OCI-LY3 (cell line): Measurements from ENCODE around the gene ADCY7.

Source experiments
- H2AFZ ChIP-seq: fragments of 200-600, 300-600 bp; shearing (Covaris generic); 2 replicates; pipeline ENCODE4 v1.6.0; 2014; ENCODE audit warnings: antibody characterized with exemption, low read depth, low read length
- H3K27ac ChIP-seq: fragments of 200-600, 300-600 bp; sonication (generic); 2 replicates; pipeline ENCODE4 v1.5.1; 2014; ENCODE audit warnings: mild to moderate bottlenecking, low read length, moderate library complexity, mixed read lengths
- H3K27me3 ChIP-seq: fragments of 200-600, 300-600 bp; sonication (generic); 2 replicates; pipeline ENCODE4 v1.6.1; 2014; ENCODE audit warnings: low read depth, low read length, mixed read lengths
- H3K36me3 ChIP-seq: fragments of 200-600, 300-600 bp; sonication (generic); replicated peaks from 2 replicates; pipeline ENCODE3; 2014; ENCODE audit warnings: low read depth, low read length, mixed read lengths
- H3K4me1 ChIP-seq: fragments of 300-600, 200-600 bp; sonication (generic); 2 replicates; pipeline ENCODE4 v1.6.1; 2014; ENCODE audit warnings: low read length, mixed read lengths
- H3K4me2 ChIP-seq: fragments of 200-600, 300-600 bp; sonication (generic); 2 replicates; pipeline ENCODE4 v1.6.1; 2014; ENCODE audit warnings: low read length, mixed read lengths
- H3K4me3 ChIP-seq: fragments of 300-600, 200-600 bp; sonication (generic); 2 replicates; pipeline ENCODE4 v1.5.1; 2014; ENCODE audit warnings: antibody characterized with exemption, mild to moderate bottlenecking, low read length, moderate library complexity
- H3K79me2 ChIP-seq: fragments of 300-600, 200-600 bp; shearing (Covaris generic); 2 replicates; pipeline ENCODE4 v1.6.1; 2014; ENCODE audit warnings: mild to moderate bottlenecking, low read length, mixed read lengths
- H3K9ac ChIP-seq: fragments of 300-600, 200-600 bp; shearing (Covaris generic); 2 replicates; pipeline ENCODE4 v1.6.0; 2014; ENCODE audit warnings: mild to moderate bottlenecking, low read length, moderate library complexity
- H3K9me3 ChIP-seq: fragments of 200-600, 300-600 bp; shearing (Covaris generic); 2 replicates; pipeline ENCODE4 v1.6.1; 2014; ENCODE audit warnings: low read length, mixed read lengths; ENCODE audit not compliant: insufficient read depth
- H4K20me1 ChIP-seq: fragments of 200-600, 300-600 bp; sonication (generic); 2 replicates; pipeline ENCODE4 v1.6.1; 2016; ENCODE audit warnings: low read length, mixed read lengths; ENCODE audit not compliant: insufficient read depth
- CTCF ChIP-seq: fragments of 200-600, 300-600 bp; sonication (generic); IDR thresholded peaks from 2 replicates; pipeline ENCODE4 v1.5.1; 2014; ENCODE audit warnings: antibody characterized with exemption, low read length, low read depth
- EZH2phosphoT487 ChIP-seq: fragments of 200-600 bp; shearing (Covaris generic); IDR thresholded peaks from 2 replicates; pipeline ENCODE4 v1.6.1; 2018; ENCODE audit warnings: antibody characterized with exemption, mixed run types, low read depth

ADCY7 gene

GRCh38 chr16:50266337-50267091 is at the start of gene ADCY7:
Gene ADCY7, plus strand, starts transcription at chr16:50266551. Its CDS starts 21,629 bp downstream, at chr16:50288180.
- Histone ChIP-seq H2AFZ (peak within 1 kb of the TSS; percentile 85), H3K4me2 (peak within 1 kb of the TSS; percentile 98), H3K79me2 (no peaks in the 10 kb centered on the region), H3K27me3 (no peaks in the 10 kb centered on the region), H3K9me3 (no peaks in the 10 kb centered on the region), H3K36me3 (no peaks in the 10 kb centered on the region), H3K9ac (peak within 1 kb of the TSS; percentile 77), H4K20me1 (no peaks in the 10 kb centered on the region), H3K27ac (no peak within 1 kb of the TSS), H3K4me3 (peak within 1 kb of the TSS; percentile 84), H3K4me1 (peaks cover 32% of the 10 kb centered on the region)
- TF ChIP-seq EZH2phosphoT487: no peak
- no peak for TF ChIP-seq CTCF

GRCh38 chr16:50219402-50219975 is 46.9 kb upstream of the ADCY7 start:
- Histone ChIP-seq H2AFZ (no peak overlapping the region), H3K9me3 (no peaks in the 10 kb centered on the region), H3K36me3 (peaks cover 13% of the 10 kb centered on the region), H3K4me3 (no peak overlapping the region), H3K79me2 (no peaks in the 10 kb centered on the region), H3K27ac (no peak overlapping the region), H3K4me1 (no peaks in the 10 kb centered on the region), H4K20me1 (no peaks in the 10 kb centered on the region), H3K4me2 (no peak overlapping the region), H3K9ac (no peak overlapping the region), H3K27me3 (no peaks in the 10 kb centered on the region)
- no peak for TF ChIP-seq CTCF
- no peak for TF ChIP-seq EZH2phosphoT487

DNA sequence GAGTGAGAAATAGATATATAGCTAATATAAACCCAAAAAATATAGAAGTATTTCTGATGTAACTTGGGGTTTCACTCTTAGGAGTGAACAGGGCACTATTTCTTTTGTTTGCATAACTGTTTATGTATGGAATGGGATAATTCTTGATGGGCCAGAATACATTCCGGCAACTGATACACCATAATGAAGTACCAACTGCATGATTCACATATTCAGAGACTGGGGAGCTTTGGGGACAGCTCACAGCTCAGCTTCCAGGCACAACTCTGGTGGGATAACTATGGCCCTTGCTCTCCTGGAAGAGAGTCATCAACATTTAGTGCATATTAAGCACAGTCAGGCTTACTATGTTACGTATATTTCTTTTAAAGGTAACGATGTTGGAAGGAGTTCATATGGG is 42.1 kb upstream of the ADCY7 start:
- Histone ChIP-seq H3K4me1 (no peaks in the 10 kb centered on the region), H3K79me2 (no peaks in the 10 kb centered on the region), H3K4me2 (no peak overlapping the region), H3K27ac (no peak overlapping the region), H3K9ac (no peak overlapping the region), H3K9me3 (no peaks in the 10 kb centered on the region), H3K36me3 (peaks cover 19% of the 10 kb centered on the region), H4K20me1 (0 out of 2 replicates have a peak, but pooled peaks cover 5% of the 10 kb centered on the region), H3K27me3 (no peaks in the 10 kb centered on the region), H3K4me3 (no peak overlapping the region), H2AFZ (no peak overlapping the region)
- TF ChIP-seq CTCF (no peak), EZH2phosphoT487 (no peak)

DNA sequence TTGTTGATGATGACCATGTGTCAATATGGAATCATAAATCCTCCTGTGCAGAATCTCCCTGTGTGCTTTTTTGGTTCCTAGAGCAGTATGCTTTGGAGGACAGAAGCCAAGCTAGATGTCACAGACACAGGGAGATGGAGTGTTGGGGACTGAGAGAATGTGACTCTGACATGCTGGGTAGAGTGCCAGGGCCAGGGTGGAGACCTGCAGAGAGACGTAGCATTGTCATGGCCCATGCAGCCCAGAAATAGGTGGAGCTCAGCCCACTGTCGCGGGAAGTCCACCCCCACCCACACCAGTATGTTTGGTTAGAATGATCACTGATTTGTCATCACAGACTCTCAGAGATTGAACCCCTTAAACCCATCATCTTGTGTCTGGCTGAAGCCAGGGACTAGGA is 39.2 kb upstream of the ADCY7 start:
- Histone ChIP-seq H2AFZ (no peak overlapping the region), H3K4me3 (no peak overlapping the region), H3K4me1 (no peaks in the 10 kb centered on the region), H3K79me2 (no peaks in the 10 kb centered on the region), H3K4me2 (no peak overlapping the region), H3K27ac (no peak overlapping the region), H3K9ac (no peak overlapping the region), H3K27me3 (no peaks in the 10 kb centered on the region), H3K9me3 (no peaks in the 10 kb centered on the region), H3K36me3 (peaks cover 21% of the 10 kb centered on the region), H4K20me1 (0 out of 2 replicates have a peak, but pooled peaks cover 6% of the 10 kb centered on the region)
- TF ChIP-seq CTCF: no peak
- TF ChIP-seq EZH2phosphoT487: no peak
